HepG2 (cell line): ENCODE data around the gene NSD1. TPM values are rescaled to one million over a fixed set of nuclear protein-coding genes. Genes with fewer than 3 reads are reported as not detected.
A peak's percentile ranks its signal among the peaks of the same experiment; 100 is the strongest.

ENCODE experiments used
- CBFB ChIP-seq: sonication (generic); formaldehyde crosslinking; IDR thresholded peaks from 2 replicates; pipeline ENCODE4 v1.4.0; 2020; ENCODE audit warnings: missing genetic modification reagents
- CEBPG ChIP-seq: IDR thresholded peaks from 2 replicates; pipeline ENCODE4 v1.6.1; 2016
- ELF3 ChIP-seq: IDR thresholded peaks from 2 replicates; pipeline ENCODE4 v1.6.1; 2016; ENCODE audit warnings: missing genetic modification reagents, missing compliant biosample characterization
- FOXA3 ChIP-seq: IDR thresholded peaks from 2 replicates; pipeline ENCODE4 v1.6.1; 2016; ENCODE audit warnings: missing genetic modification reagents, missing compliant biosample characterization
- GABPB1 ChIP-seq: IDR thresholded peaks from 2 replicates; pipeline ENCODE4 v1.6.1; 2016; ENCODE audit warnings: mild to moderate bottlenecking, missing genetic modification reagents, moderate library complexity, missing compliant biosample characterization
- GATAD2A ChIP-seq: IDR thresholded peaks from 2 replicates; pipeline ENCODE4 v1.6.1; 2016
- GFI1 ChIP-seq: sonication (generic); formaldehyde crosslinking; IDR thresholded peaks from 2 replicates; pipeline ENCODE4 v1.5.0; 2020; ENCODE audit warnings: missing genetic modification reagents, mild to moderate bottlenecking, borderline replicate concordance
- GLI4 ChIP-seq: sonication (generic); formaldehyde crosslinking; IDR thresholded peaks from 2 replicates; pipeline ENCODE4 v1.5.1; 2020; ENCODE audit warnings: missing genetic modification reagents, mild to moderate bottlenecking, moderate library complexity, borderline replicate concordance
- HNRNPLL ChIP-seq: fragments of 200-400 bp; formaldehyde crosslinking; IDR thresholded peaks from 2 replicates; pipeline ENCODE4 v1.6.1; 2017; ENCODE audit warnings: mild to moderate bottlenecking, low read depth, low read length; ENCODE audit not compliant: poor library complexity, severe bottlenecking
- KDM2A ChIP-seq: sonication (generic); formaldehyde crosslinking; IDR thresholded peaks from 2 replicates; pipeline ENCODE4 v1.4.0; 2020; ENCODE audit warnings: low read depth, missing genetic modification reagents, borderline replicate concordance
- MYC ChIP-seq: sonication (generic); formaldehyde crosslinking; IDR thresholded peaks from 2 replicates; pipeline ENCODE4 v1.9.0; 2021; ENCODE audit warnings: missing genetic modification reagents, borderline replicate concordance
- POGZ ChIP-seq: sonication (generic); formaldehyde crosslinking; IDR thresholded peaks from 2 replicates; pipeline ENCODE4 v1.4.0; 2020; ENCODE audit warnings: mild to moderate bottlenecking, missing genetic modification reagents
- SAP130 ChIP-seq: IDR thresholded peaks from 2 replicates; pipeline ENCODE4 v1.6.1; 2016; ENCODE audit warnings: low read depth
- SKI ChIP-seq: fragments of 450-650 bp; IDR thresholded peaks from one replicate; pipeline ENCODE4 v1.6.1; 2018; ENCODE audit warnings: mild to moderate bottlenecking; ENCODE audit not compliant: partially characterized antibody
- STAG1 ChIP-seq: sonication (generic); formaldehyde crosslinking; IDR thresholded peaks from 2 replicates; pipeline ENCODE4 v1.4.0; 2020; ENCODE audit warnings: missing genetic modification reagents
- TEAD3 ChIP-seq: optimal IDR thresholded peaks from 2 replicates; pipeline ENCODE3; 2016; ENCODE audit warnings: borderline replicate concordance
- TGIF2 ChIP-seq: IDR thresholded peaks from 2 replicates; pipeline ENCODE4 v1.6.1; 2016; ENCODE audit warnings: control low read depth, missing compliant biosample characterization
- THAP11 ChIP-seq: IDR thresholded peaks from 2 replicates; pipeline ENCODE4 v1.6.1; 2016; ENCODE audit warnings: missing biosample characterization, missing genetic modification reagents
- TRIM24 ChIP-seq: sonication (generic); formaldehyde crosslinking; IDR thresholded peaks from 2 replicates; pipeline ENCODE4 v1.8.0; 2022; ENCODE audit warnings: mild to moderate bottlenecking, missing genetic modification reagents
- ZFX ChIP-seq: sonication (generic); formaldehyde crosslinking; IDR thresholded peaks from 2 replicates; pipeline ENCODE4 v1.4.0; 2020; ENCODE audit warnings: mild to moderate bottlenecking, low read depth, missing genetic modification reagents, moderate library complexity
- ZNF382 ChIP-seq: sonication (generic); formaldehyde crosslinking; IDR thresholded peaks from 2 replicates; pipeline ENCODE4 v1.5.0; 2020; ENCODE audit warnings: missing genetic modification reagents, mild to moderate bottlenecking, borderline replicate concordance
- ZNF615 ChIP-seq: sonication (generic); formaldehyde crosslinking; IDR thresholded peaks from 2 replicates; pipeline ENCODE4 v1.5.0; 2020; ENCODE audit warnings: mild to moderate bottlenecking, missing genetic modification reagents, borderline replicate concordance
- ZNF761 ChIP-seq: sonication (generic); formaldehyde crosslinking; conservative IDR thresholded peaks from 2 replicates; pipeline ENCODE4 v1.4.0; 2020; ENCODE audit warnings: mild to moderate bottlenecking, missing genetic modification reagents
- ZNF782 ChIP-seq: sonication (generic); formaldehyde crosslinking; IDR thresholded peaks from 2 replicates; pipeline ENCODE4 v1.4.0; 2020; ENCODE audit warnings: missing genetic modification reagents, mild to moderate bottlenecking, borderline replicate concordance
- polyA plus RNA-seq, 8 experiments: library from polyadenylated mRNA; depleted of rRNA in 3 of 8; stranded (reverse) in 7 of 8; unstranded in 1 of 8; fragments of >200 nt; fragmentation: Illumina TruSeq in 4 of 8; extraction: Trizol in 4 of 8; gene quantifications; 2 replicates each; pipeline versions ENCODE4 v1.2.1 to v1.2.3, GENCODE V29; 2011 to 2016; ENCODE audit warnings: low read depth in 4 of 8, missing spikeins in 1 of 8, mixed read lengths in 1 of 8; ENCODE audit not compliant: insufficient read depth in 1 of 8
- total RNA-seq, 5 experiments: library from RNA; depleted of rRNA; stranded (reverse); fragments of >200 nt; fragmentation: Illumina TruSeq; extraction: Trizol; gene quantifications; 2 replicates each; pipeline ENCODE4 v1.2.3, GENCODE V29; 2016; ENCODE audit warnings: low read depth in 1 of 5
- TF ChIP-seq, protein P1 (sequence below): sonication (generic); formaldehyde crosslinking; IDR thresholded peaks from 2 replicates; pipeline ENCODE4 v1.4.0; 2020; ENCODE audit warnings: missing genetic modification reagents
- TF ChIP-seq, protein P2 (sequence below): sonication (generic); formaldehyde crosslinking; IDR thresholded peaks from 2 replicates; pipeline ENCODE4 v1.5.0; 2020; ENCODE audit warnings: mild to moderate bottlenecking, missing genetic modification reagents, moderate library complexity
- TF ChIP-seq, protein P3 (sequence below): sonication (generic); formaldehyde crosslinking; IDR thresholded peaks from 2 replicates; pipeline ENCODE4 v1.4.0; 2020; ENCODE audit warnings: mild to moderate bottlenecking, missing genetic modification reagents

NSD1 gene
- total and polyA plus RNA-seq, 2 of the 13 experiments (the other 11 are each of a cell fraction or from before 2014, with no cell fraction given): 0.01 to 0.09 TPM

DNA sequence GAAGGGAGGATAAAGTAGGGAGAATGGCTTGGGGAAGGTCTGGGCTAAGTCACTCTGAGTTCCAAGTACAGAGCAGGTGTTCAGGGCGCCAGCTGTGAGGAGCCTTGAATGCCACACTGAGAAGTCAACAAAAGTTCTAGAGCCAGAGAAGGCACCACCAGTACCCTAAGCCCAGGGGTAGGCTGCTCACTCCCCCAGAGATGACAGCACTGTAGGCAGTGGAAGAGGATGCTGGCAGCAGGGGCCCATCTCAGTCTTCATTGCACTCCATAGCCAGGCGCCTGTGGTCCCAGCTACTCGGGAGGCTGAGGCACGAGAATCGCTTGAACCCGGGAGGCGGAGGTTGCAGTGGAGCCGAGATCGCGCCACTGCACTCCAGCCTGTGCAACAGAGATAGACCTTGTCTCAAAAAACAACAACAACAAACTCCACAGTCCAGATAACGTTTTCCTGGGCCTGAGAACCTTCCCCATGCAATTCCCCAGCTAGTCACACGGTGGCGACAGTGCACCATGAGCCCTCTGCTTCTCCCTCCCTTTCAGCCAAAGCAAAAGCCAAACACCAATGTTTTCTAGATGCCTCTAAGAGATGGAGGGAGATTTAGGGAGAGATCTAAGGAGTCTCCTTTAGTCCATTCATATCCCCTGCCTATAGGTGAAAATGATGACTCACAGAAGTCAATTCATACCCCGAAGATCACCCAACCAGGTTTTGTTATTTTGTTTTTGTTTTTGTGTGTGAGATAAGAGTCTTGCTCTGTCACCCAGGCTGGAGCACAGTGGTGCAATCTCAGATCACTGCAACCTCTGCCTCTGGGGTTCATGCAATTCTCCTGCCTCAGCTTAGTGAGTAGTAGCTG lies 19.8 kb upstream of the NSD1 start (continued):
- TF ChIP-seq ZFX (CRISPR knock-in tag): peak; percentile 5; the same call in 1 of the 2 replicates
- 0 out of 2 replicates have a peak, but pooled peaks have one; percentile 49 for TF ChIP-seq ZNF615
- 0 out of 2 replicates have a peak, but pooled peaks have one; percentile 24 for TF ChIP-seq GABPB1
- 0 out of 2 replicates have a peak, but pooled peaks have one; percentile 59 for TF ChIP-seq GFI1 (CRISPR knock-in tag)
- TF ChIP-seq GATAD2A: 0 out of 2 replicates have a peak, but pooled peaks have one; percentile 31
- peak; percentile 9; the same call in 1 of the 2 replicates for TF ChIP-seq SAP130 (CRISPR knock-in tag)
- peak; percentile 31; the same call in 1 of the 2 replicates for TF ChIP-seq GLI4 (CRISPR knock-in tag)
- no peak for TF ChIP-seq SKI
- no peak for TF ChIP-seq HNRNPLL
- TF ChIP-seq ELF3 (CRISPR knock-in tag): 0 out of 2 replicates have a peak, but pooled peaks have one; percentile 13
- TF ChIP-seq ZNF761 (CRISPR knock-in tag): 0 out of 2 replicates have a peak, but pooled peaks have one; percentile 21
- TF ChIP-seq CEBPG (CRISPR knock-in tag): no peak
- no peak for TF ChIP-seq ZNF782 (CRISPR knock-in tag)
- TF ChIP-seq, protein P1, sequence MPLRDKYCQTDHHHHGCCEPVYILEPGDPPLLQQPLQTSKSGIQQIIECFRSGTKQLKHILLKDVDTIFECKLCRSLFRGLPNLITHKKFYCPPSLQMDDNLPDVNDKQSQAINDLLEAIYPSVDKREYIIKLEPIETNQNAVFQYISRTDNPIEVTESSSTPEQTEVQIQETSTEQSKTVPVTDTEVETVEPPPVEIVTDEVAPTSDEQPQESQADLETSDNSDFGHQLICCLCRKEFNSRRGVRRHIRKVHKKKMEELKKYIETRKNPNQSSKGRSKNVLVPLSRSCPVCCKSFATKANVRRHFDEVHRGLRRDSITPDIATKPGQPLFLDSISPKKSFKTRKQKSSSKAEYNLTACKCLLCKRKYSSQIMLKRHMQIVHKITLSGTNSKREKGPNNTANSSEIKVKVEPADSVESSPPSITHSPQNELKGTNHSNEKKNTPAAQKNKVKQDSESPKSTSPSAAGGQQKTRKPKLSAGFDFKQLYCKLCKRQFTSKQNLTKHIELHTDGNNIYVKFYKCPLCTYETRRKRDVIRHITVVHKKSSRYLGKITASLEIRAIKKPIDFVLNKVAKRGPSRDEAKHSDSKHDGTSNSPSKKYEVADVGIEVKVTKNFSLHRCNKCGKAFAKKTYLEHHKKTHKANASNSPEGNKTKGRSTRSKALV (CRISPR knock-in tag): 0 out of 2 replicates have a peak, but pooled peaks have one; percentile 48
- TF ChIP-seq TRIM24 (CRISPR knock-in tag): no peak
- 0 out of 2 replicates have a peak, but pooled peaks have one; percentile 10 for TF ChIP-seq FOXA3 (CRISPR knock-in tag)
- peak; percentile 61 for TF ChIP-seq TEAD3 (CRISPR knock-in tag)
- peak; percentile 50; the same call in 1 of the 2 replicates for TF ChIP-seq TGIF2
- TF ChIP-seq POGZ: no peak
- TF ChIP-seq, protein P2, sequence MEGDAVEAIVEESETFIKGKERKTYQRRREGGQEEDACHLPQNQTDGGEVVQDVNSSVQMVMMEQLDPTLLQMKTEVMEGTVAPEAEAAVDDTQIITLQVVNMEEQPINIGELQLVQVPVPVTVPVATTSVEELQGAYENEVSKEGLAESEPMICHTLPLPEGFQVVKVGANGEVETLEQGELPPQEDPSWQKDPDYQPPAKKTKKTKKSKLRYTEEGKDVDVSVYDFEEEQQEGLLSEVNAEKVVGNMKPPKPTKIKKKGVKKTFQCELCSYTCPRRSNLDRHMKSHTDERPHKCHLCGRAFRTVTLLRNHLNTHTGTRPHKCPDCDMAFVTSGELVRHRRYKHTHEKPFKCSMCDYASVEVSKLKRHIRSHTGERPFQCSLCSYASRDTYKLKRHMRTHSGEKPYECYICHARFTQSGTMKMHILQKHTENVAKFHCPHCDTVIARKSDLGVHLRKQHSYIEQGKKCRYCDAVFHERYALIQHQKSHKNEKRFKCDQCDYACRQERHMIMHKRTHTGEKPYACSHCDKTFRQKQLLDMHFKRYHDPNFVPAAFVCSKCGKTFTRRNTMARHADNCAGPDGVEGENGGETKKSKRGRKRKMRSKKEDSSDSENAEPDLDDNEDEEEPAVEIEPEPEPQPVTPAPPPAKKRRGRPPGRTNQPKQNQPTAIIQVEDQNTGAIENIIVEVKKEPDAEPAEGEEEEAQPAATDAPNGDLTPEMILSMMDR: peak; percentile 95
- TF ChIP-seq ZNF382: no peak
- 0 out of 2 replicates have a peak, but pooled peaks have one; percentile 37 for TF ChIP-seq KDM2A (CRISPR knock-in tag)
- TF ChIP-seq MYC (CRISPR knock-in tag): 0 out of 2 replicates have a peak, but pooled peaks have one; percentile 12
- TF ChIP-seq CBFB (CRISPR knock-in tag): no peak
- TF ChIP-seq, protein P3, sequence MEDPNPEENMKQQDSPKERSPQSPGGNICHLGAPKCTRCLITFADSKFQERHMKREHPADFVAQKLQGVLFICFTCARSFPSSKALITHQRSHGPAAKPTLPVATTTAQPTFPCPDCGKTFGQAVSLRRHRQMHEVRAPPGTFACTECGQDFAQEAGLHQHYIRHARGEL (CRISPR knock-in tag): peak; percentile 70; the same call in 1 of the 2 replicates
- peak; percentile 97 for TF ChIP-seq STAG1 (CRISPR knock-in tag)
- 0 out of 2 replicates have a peak, but pooled peaks have one; percentile 32 for TF ChIP-seq THAP11 (CRISPR knock-in tag)
